ENCODE data around the gene RXRA.
A peak's percentile ranks its signal among the peaks of the same experiment; 100 is the strongest.

Gene RXRA

DNA sequence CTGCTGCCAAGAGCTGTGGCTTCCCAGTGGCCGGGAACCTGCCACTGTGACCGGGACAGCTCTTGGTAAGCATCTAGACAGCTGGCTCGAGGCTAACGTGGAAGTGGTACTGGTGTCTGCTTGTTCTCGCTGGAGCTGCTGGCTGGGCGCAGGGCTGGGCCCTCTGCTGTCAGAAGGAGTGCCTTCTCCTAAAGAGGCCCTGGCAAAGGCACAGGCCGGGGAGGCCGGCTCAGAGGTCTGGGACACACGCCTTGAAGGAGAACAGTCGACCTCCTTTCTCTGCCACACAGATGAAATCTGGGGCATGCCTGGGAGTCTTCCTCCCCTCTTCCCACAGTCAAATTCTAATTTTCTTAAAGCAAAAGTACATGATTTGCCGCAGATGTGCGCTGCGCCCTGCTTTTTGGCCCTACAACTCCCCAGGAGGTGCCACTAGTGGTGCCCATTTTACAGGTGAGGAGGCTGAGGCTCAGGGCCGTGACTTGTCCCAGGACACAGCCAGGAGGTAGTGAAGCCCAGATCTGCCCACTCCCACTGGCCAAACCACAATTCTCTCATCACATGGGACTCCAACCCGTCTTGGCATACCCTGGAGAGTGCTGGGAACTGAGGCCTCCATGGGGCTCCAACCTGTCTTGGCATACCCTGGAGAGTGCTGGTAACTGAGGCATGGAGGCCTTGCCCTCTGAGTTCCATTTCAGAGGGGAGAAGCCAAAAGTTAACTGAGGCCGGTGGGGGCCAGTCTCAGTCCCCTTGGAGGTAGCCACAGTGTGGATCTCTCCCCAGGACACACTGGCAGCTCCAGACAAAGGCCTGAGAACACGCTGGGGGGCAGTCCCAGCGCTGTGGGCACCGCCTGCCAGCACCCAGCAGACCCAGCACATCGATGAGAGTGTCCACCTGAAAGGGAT is 12.0 kb upstream of the RXRA start:
- no peak for DNase-seq

DNA sequence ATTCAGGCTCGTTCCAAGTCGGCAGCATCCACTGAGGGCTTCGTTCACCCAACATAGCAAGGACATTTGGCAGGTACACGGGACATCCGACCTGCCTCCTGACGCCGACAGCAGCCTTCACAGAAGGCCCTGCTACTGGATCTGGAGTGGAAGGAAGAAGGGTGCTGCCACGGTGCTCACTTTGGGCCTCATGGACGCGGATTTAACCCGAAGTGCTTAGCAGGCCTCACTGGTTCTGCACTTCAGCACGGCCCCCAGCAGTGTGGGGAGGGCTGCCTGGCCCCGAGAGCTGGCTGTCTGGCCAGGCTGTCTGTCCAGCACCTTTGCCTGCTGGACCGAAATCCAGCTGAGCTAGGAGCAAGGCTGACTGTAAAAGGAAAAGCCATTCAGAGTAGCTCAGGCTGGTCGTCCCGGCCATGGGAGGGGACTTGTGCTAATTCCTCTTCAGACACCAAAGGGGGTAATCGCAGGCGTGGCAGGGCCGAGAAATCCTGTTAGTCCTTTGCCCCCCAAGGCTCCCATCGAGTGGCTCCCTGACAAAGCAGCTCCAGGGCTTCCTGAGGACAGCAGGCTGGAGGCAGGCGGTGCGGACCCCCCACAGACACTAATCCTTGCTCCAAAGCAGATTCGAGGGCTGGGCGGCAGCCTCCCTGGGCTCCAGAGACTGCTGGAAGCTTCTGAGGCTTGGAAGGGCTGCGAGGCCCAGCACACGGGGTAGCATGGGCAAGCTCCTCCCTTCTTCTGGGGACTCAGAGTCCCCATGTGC is 11.1 kb upstream of the RXRA start:
- DNase-seq = no peak

- DNase-seq = no peak
These were observed 10.4 kb upstream of the RXRA start for GRCh38 chr9:134315716-134316448.

- no peak for DNase-seq
These were observed 9.7 kb upstream of the RXRA start for GRCh38 chr9:134316449-134317160.

DNA sequence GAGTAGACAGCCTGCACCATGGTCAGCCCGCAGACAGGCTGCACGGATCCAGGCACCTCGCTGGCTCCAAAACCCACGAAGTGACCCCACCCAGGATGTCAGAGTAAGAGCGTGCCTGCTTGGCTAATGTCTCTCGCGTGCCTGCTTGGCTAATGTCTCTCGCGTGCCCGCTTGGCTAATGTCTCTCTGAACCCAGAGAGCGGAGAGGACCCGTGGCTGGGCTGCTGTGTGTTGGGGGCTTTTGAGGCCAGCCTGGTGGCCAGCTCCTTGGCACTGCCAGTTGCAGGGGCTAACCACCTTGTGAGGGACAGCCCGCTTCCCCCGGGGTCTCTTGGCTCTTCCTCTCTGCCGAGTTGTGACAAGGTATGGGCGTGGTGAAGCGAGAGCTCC is 8.9 kb upstream of the RXRA start:
- no peak for DNase-seq

GRCh38 chr9:134317790-134318414 is 8.4 kb upstream of the RXRA start:
- DNase-seq = no peak

DNA sequence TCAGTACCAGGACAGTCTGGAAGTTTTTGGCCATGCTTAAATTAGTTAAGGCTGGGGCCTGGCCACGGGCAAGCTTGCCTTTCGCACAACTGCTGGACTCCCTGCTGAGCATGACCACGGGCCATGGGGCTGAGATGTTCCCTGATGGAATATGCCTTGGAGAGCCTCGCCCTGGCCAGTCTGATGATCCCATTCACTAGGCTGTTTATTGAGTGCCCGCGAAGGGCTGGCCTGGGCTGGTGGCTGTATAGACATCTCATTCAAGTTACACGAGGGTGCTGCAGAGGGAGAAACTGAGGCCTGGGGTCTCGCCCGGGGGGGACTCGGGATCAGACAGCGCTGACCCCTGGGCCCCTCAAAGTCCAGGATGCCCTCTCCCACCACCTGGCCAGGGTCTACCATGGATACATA is 7.8 kb upstream of the RXRA start:
- no peak for DNase-seq

GRCh38 chr9:134318941-134319305 is 7.3 kb upstream of the RXRA start:
- DNase-seq = no peak

- DNase-seq = no peak
These were observed 6.7 kb upstream of the RXRA start for GRCh38 chr9:134319306-134320125.

DNA sequence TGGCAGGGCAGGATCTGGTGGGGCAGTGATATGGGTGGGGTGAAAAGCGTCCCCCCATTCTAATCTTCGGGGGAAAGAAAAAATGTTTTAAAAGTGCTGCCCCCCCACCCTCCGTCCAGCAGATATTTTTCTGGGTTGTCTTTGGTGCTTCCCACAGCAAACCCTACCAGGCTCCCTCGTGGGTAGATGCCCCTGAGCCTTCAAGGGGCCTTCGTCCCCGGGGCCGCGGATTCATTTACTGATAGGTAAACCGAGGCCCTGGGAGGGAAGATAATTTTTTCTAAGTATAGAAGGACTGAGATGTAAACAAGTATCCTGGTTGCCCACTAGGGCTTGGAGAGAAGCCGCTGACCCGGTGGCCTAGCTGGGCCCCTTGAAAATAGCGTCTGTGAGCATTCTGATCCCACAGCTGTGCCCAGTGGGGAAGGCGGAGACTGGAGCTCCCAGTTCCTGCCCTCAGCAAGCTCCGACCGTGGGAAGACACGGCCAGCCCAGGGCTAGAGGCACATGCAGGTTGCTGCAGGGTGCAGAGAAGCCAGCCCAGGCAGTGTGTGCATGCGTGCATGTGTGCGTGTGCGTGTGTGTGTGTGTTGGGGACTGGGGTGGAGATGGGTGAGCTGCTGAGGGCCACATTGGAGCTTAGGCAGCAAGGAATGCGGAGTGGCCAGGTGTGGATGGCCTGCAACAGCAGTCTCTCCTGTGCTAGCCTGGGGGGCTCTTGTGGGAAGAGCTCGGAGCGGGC is 6.0 kb upstream of the RXRA start:
- peak; percentile 22 for DNase-seq

DNA sequence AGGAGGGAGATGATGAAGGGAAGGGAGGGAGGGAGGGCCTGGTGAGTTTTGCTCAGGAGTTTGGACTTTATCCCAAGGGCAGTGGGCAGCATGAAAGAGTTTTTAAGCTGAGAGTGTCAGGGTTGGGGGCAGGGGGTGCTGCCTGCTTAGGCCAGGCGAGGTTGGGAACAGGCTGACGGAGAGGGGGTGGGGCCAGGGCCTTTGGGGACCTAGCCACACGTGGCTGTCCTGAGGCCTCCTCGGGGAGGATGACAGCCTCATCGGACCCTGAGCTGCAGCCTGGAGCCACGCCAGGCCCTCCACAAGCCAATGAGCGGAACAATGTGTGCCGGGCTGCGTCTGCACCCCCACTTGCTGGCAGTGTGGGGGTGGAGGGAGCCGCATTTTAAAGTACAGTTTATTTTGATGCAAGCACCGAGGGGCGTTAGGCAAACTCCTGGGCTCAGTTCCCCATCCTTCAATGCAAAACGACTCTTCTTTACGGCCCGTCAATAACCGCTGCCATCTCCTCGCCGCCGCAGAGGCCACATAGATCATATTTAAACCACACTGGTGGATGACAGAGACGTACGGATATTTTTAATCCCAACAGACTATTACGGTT is 5.3 kb upstream of the RXRA start:
- no peak for DNase-seq

GRCh38 chr9:134321531-134321930 is 4.7 kb upstream of the RXRA start:
- DNase-seq = no peak

DNA sequence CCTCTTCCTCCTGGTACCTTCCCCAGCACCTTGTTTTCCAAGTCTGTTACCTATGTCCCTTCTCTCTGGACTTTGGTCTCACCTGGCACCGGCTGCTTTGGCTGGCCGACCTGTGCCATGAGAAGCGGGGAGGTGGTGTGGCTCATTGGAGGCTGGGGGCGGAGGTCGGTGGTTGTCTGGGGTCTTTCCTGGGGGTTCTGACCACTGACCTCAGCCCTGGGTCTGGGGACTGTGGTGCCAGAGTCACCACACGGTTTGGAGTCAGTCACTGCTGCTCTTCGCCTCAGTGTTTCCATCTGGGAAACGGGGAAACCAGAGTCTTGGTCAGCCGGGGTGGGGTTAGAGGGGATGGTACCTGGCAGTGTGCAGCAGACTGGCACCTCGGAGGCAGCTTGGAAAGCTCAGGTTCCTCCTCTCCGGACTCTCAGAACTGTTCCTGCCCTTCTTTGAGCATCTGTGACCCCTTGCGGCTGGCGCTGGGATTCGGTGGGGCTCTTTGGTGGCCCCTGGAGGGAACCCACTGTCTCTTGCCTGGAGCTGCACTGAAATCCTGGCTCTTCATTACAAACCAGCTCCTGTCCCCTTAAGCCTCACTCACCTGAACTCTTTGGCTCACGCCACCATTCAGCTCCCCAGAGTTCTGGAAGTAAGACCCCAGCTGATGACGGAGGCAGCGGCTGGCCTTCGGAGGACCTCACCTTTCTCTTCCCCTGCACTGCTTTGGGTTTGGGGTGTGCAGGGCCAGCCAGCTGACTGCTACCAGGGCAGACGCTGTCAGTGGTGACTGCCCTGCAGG is 4.1 kb upstream of the RXRA start:
- no peak for DNase-seq

GRCh38 chr9:134322781-134323241 is 3.4 kb upstream of the RXRA start:
- DNase-seq = no peak

DNA sequence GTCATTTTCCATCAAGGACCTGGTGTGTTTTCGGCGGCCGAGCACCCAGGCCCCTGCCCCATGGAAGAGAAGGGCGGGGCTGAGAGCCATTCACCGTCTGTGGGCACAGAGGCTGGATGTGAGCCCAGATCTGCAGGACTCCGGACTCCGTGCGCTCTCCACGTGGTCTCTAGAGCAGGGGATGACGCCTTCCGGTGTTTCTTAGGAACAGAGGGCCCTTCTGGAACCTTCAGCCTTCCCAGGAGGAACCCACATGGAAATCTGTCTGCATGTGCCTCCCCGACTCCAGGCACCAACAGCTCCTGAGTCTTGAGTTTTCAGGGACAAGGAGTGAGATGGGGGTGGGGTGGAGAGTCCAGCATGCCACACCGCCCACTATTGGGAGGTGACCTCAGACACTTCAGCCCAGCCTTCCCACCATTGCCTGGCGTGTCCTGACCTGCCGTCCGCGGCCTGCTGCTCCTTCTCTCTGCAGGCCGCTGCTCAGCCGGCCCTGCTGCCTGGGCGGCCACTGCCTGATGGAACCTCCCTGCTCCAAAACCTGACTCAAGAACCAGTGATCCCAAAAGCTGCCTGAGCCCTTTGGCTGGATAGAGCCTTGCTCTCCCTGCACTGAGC is 2.4 kb upstream of the RXRA start:
- DNase-seq = no peak

DNA sequence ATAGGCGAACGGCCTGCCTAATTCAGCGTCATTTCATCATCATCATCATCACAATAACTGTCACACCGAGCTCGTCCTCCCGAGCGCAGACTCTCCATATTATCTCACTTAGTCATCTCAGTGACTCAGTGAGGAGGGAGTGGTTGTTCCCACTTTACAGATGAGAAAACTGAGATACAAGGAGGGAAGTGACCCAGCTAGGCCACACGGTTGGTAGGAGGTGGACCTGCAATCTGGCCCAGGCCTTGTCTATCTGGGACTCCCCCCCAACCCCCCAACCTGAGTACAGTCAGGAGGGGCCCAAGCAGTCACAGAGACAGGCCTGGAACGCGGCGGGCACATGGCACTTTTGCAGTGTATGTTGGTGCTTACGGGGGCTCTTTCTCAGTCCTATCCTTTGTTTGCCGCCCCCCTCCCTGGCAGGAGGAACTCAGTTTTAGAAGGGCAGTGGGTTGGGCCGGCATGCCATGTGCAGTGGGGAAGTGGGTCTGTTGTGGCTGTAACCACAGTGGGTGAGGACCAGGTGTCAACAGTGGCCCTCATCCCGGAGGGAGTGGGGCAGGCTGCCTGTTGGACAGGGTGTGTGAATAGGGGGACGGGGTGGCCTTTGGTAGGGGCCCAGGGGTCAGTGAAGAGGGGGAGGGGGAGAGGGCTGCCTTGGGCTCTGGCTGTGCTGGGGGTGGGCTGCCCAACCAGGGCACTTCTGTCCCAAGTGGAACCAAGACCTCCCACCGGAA is 1.7 kb upstream of the RXRA start:
- no peak for DNase-seq

DNA sequence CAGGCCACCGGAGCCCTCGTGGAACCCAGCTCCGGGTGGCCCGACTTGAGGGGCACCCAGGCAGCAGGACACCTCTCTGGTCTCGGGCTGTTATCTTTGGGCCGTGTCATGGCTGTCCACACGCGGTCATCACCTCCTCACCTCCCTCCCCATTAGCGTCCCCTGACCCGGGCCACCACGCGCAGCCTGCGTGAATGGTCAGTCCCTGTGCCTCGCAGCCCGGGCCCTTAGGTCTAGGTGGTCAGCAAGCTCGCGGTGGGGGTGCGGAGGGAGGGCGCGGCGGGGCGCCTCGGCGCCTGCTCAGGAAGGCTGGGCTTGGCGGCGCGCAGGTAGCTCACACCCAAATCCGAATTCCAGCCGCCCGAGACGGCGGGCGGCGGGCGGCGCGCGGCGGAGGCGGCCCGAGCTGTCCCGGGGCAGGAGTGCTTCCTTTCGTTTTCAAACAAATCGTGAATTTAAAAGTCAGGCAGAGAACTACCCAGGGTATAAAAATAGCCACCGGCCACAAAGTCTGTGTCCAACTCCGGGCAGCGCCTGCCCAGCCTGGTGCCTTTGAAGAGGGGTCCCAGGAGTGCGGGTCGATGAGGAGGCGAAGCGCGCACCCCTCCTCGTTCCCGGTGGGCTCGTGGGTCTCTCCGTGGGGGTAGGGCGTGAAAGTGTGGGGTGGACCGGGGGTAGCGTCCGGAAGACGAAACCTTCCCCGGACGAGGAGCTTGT is 1.0 kb upstream of the RXRA start:
- peak; percentile 33 for DNase-seq
